GM18520 (cell line): Measurements from ENCODE around the gene IBTK.
"Not testable (repeated sequence)": the region's sequence is repeated elsewhere in the genome, so short reads cannot be mapped to it uniquely, and the experiment has no call there.

Experiments used
- ATAC-seq: cut with Tn5 transposase; IDR thresholded peaks from one replicate; pipeline ENCODE4 v1.9.1; 2021; ENCODE audit not compliant: unreplicated experiment

The IBTK gene

DNA sequence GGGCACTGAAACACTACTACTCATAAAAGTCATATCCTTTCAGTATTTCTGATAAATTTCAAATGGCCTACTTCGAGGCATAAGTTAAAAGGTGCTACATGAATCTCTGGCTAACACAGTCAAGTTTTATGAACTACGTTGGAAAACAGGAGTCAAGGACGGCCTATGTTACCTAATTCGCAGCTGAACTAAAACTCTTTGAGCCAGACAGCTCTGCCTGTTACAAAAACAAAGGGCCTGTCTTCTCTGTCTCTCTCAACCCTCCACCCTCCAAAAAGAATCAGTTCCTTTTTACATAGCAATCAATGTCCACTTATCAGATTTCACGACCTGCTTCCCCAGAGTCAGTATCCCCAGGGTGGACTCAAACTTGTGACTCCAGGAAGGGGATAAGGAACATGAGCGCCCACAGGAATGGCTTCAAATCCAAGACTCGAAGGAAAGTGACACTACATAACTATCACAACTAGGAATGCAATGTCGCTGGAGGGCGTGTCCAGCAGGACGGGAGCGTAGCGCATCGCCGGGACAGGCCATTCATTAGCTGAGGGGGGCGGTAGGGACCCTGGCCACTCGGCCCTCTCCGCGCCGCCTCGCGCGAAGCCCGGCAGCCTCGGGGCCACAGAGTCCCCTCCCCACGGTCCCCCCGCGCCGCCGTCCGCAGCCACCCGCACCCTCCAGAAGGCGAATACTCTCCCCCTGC lies 591 bp downstream of the IBTK start:
- ATAC-seq: peak; percentile 21

DNA sequence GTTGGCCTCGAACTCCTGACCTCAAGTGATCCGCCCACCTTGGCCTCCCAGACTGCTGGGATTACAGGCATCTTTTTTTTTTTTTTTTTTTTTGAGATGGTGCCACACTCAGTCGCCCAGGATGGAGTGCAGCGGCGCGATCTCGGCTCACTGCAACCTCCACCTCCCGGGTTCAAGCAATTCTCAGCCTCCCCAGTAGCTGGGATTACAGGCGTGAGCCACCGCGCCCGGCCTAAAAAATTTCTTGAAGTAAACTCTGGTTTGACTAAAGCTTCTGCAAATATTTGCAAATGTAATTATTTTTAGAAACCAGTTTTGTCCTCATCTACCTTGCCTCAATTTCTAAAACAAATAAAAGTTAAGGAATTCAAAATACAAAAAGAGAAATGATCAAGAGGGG lies 1.2 kb downstream of the IBTK start:
- no peak for ATAC-seq

- ATAC-seq: no peak
Observed at GRCh38 chr6:82245376-82245775, 2.2 kb downstream of the IBTK start.

GRCh38 chr6:82243884-82244283 lies 3.7 kb downstream of the IBTK start:
- ATAC-seq: no peak

DNA sequence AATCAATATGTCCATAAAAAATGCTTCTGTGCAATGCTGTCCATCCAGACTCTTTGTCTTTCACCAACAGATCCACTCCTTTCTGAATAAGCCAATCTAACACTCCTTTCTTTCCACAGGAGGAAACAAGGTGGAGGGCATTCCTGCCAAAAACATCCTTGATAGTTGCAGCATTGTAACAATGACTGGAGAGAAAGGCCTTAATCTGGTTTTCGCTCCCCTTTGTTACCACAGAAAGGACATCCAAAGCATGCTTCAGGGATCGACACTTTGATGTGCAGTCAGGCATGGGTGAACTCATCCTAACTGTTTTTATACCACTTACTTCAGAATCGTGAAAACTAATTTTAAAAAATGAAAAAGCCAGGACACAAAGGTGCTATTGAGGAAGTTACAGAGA lies 7.4 kb downstream of the IBTK start:
- ATAC-seq: no peak

DNA sequence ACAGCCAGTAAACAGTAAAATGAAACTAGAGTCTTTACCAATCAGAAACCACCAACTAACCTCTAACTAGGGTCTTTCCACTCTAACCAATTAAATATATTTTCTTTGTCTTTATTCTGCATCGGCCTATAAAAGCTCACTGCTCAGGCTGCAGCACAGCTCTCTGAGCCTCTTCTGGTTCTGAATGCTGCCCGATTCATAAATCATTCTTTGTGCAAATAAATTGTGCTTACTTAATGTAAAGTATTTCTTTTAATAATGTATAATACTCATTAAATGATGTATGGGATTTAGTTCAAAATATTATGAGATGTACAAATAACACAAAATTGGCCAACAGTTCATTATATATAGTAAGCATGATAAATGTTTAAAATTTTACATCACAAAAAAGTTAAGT lies 7.9 kb downstream of the IBTK start:
- ATAC-seq: no peak

- ATAC-seq: no peak
Observed at GRCh38 chr6:82237013-82237412, 10.5 kb downstream of the IBTK start.

- ATAC-seq: peak; percentile 82
Observed at GRCh38 chr6:82227770-82228169, 19.8 kb downstream of the IBTK start.

DNA sequence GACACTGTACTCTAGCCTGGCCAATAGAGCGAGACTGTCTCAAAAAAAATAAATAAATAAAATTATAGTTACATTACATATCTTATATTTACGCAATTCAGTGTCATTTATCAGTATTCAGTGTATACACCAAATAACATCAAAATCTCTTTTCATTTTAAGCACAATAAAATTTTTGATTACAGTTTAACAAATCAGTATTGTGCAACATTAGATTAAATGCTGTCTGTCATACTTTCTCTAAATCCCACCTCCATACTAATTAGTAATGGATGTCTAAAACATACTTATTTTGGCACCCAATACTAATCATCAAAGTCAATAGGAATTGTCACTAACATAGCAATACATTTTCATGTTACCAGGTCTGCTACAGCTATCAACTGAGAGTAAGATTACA lies 27.4 kb downstream of the IBTK start:
- ATAC-seq: no peak

DNA sequence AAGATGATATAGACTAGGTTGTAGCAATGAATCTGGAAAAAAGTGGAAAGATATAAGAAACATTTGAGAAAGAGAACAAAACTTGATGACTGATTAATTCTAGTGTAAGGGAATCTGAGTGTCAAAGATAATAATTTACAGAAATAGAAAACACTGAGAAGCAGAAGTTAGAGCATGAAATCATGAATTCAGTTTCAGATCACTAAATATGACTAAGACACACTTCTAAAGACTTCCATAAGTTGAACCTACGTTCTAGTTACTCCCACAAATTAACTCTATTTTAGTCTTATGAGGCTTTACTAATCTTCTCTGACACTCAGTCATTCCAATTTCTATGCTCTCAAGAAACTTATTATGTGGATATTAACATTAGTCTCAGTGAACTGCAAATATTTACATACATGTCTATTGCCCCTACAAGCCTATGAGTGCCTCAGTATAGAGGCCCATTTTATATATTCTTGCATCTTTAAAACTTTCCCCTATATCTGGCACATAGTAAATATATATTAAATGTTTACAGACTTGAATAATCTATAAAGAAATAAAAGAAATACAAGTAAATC lies 30.4 kb downstream of the IBTK start:
- ATAC-seq: peak; percentile 68

DNA sequence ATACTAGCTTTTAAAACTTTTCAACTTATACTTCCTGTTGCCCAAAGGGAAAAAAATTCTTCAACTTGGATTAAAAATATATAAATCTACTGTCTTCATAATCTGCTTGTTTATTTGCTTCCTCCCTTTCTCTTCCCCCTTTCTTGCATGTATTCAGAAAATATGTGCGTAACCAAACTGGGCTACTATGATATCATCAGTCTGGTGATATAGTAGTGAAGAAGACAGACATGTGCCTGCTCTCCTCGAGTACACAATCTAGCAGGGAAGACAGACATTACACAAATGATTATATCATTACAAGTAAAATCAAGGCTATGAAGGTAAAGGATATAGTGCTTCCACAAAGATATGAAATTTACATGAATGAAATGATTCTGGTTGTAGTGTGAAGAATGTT lies 31.0 kb downstream of the IBTK start:
- ATAC-seq: no peak

- no peak for ATAC-seq
Observed at GRCh38 chr6:82211326-82211725, 36.2 kb downstream of the IBTK start.

- ATAC-seq: no peak
Observed at GRCh38 chr6:82208913-82209312, 38.6 kb downstream of the IBTK start.

GRCh38 chr6:82205930-82206392 lies 41.6 kb downstream of the IBTK start:
- ATAC-seq: no peak

GRCh38 chr6:82204020-82204419 lies 43.5 kb downstream of the IBTK start:
- ATAC-seq: no peak

DNA sequence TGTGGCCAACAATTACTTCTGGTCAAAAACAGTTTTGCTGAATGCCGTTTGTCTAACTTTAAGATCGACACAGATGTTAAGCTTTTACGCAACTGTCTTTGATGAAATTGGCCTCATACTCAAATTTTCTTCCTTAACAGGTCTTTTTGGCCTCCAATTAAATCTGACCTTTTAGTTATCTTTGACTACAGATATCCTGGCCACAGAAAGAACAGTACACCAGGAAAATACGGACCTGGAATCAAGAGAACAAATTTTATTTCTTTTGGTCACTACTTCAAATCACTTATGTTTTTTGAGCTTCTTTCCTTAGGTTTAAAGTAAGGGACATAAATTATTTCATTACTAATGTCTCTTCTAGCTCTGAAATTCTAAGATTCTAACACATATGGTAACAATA lies 49.8 kb downstream of the IBTK start:
- ATAC-seq: no peak

GRCh38 chr6:82197245-82197644 lies 50.3 kb downstream of the IBTK start:
- ATAC-seq: not testable (repeated sequence)

DNA sequence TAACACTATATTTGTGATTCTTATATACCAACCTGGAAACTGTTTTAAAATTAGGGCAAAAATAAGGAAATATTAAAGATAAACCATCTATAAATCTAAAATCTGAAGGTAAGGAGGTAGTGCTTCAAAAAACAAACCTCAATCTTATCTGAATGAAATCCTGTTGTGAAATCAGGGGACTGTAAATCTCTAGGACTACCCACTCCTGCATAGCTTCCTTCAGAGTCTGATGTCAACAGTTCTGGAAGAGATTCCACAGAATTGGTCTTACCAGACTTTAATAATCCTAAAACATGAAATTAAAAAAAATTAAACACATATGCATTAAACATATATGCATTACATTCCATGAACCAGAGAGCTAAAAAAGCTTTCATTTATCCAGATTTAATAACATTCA lies 51.4 kb downstream of the IBTK start:
- no peak for ATAC-seq

GRCh38 chr6:82195619-82196018 lies 51.9 kb downstream of the IBTK start:
- ATAC-seq: no peak

GRCh38 chr6:82185948-82186535 lies 61.5 kb downstream of the IBTK start:
- ATAC-seq: no peak

DNA sequence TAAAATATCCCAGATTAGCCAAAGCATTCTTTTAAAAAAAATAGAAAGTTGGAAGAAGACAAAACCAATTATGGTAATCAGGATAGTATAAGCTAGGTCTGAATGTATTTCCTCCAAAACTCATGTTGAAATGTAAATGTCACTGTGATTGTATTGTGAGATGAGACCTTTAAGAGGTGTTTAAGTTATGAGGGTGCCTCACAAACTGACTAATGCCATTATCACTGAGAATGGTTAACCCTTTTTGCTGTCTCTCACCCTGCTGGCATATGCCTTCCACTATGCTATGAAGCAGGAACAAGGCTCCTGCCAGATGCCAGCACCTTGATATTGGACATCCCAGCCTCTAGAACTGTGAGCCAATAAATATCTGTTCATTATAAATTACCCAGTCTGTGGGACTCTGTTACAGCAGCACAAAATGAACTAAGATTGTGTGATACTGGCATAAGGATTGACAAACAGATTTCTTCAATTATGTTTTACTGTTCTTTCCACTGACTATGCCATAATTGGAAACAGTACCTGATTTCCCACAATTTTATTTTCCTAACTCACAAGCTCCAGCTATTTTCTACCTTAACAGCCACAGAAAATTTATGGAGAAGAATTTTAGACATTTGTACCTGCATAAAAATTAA lies 63.8 kb downstream of the IBTK start:
- ATAC-seq: no peak

GRCh38 chr6:82182756-82183155 lies 64.8 kb downstream of the IBTK start:
- ATAC-seq: no peak
